ENCODE results near the gene DAB1. TPM values are rescaled to one million over a fixed set of nuclear protein-coding genes. Genes with fewer than 3 reads are reported as not detected.

DAB1 gene
- total RNA-seq, 1 donor from 2014 or later: 10.5 TPM

- DNase-seq (ENCODE audit: low spot score) (no peak), ATAC-seq (no peak)
- intact Hi-C loops (cut with DNase I): no loop called here
Observed at GRCh38 chr1:56961426-56961825, 462.4 kb downstream of the DAB1 start.

- ATAC-seq: no peak
- intact Hi-C loops (cut with DNase I): no loop called here
- DNase-seq (ENCODE audit: low spot score): no peak
Observed at GRCh38 chr1:56958526-56958925, 465.3 kb downstream of the DAB1 start.

GRCh38 chr1:56957931-56958330, 465.9 kb downstream of the DAB1 start:
- no peak for DNase-seq (ENCODE audit: low spot score)
- intact Hi-C loops (cut with DNase I): no loop called here
- no peak for ATAC-seq

- DNase-seq (ENCODE audit: low spot score) (no peak), ATAC-seq (no peak)
- intact Hi-C loops (cut with DNase I): no loop called here
Observed at GRCh38 chr1:56954664-56955063, 469.2 kb downstream of the DAB1 start.

GRCh38 chr1:56953386-56953785, 470.5 kb downstream of the DAB1 start:
- DNase-seq (ENCODE audit: low spot score) (no peak), ATAC-seq (no peak)
- intact Hi-C loops (cut with DNase I): no loop called here

GRCh38 chr1:56952501-56952900, 471.4 kb downstream of the DAB1 start:
- intact Hi-C loops (cut with DNase I): no loop called here
- no peak for DNase-seq (ENCODE audit: low spot score)
- ATAC-seq: no peak

GRCh38 chr1:56948403-56949023, 475.3 kb downstream of the DAB1 start:
- no peak for DNase-seq (ENCODE audit: low spot score)
- no peak for ATAC-seq
- intact Hi-C loops (cut with DNase I): no loop called here
